Measurements from ENCODE around the gene MAPK10. TPM values are rescaled to one million over a fixed set of nuclear protein-coding genes. Genes with fewer than 3 reads are reported as not detected.

MAPK10 gene
- total RNA-seq, 2 experiments from 2014 or later: 32.0 TPM; not detected in 1

- Histone ChIP-seq H2AFZ (ENCODE audit: low read length) (no peak overlapping the region), H3K27ac (ENCODE audit: low read depth, low read length, poor library complexity, severe bottlenecking) (no peak overlapping the region), H3K4me2 (ENCODE audit: low read length) (no peak overlapping the region), H3K36me3 (ENCODE audit: insufficient read depth, low read length) (no peaks in the 10 kb centered on the region), H3K4me1 (ENCODE audit: insufficient read depth, low read length, poor library complexity, severe bottlenecking) (no peaks in the 10 kb centered on the region), H3K4me3 (ENCODE audit: low read depth, low read length, poor library complexity, severe bottlenecking) (no peak overlapping the region), H3K9me2 (ENCODE audit: insufficient read depth, low read length) (no peaks in the 10 kb centered on the region), H3K79me2 (ENCODE audit: insufficient read depth, low read depth, low read length) (no peaks in the 10 kb centered on the region), H3K9me3 (ENCODE audit: low read length) (no peaks in the 10 kb centered on the region), H4K20me1 (ENCODE audit: insufficient read depth, low read length) (no peaks in the 10 kb centered on the region)
- no TSS peak for BruUV-seq (replicated peaks)
- peak; percentile 34 for DNase-seq (ENCODE audit: low spot score)
- TF ChIP-seq EZH2phosphoT487 (IDR thresholded peaks at IDR 0.05; ENCODE audit: borderline replicate concordance, low read depth, low read length) (no peak), CTCF (conservative IDR thresholded peaks at IDR 0.05; ENCODE audit: low read length) (peak; percentile 76)
- intact Hi-C loops (cut with micrococcal nuclease; ENCODE audit: unreplicated experiment): no loop called here
- ChIA-PET POLR2A (no interaction called here), CTCF (ENCODE audit: unreplicated experiment) (no interaction called here)
Measured at GRCh38 chr4:86223472-86223871, 136.4 kb downstream of the MAPK10 start.

DNA sequence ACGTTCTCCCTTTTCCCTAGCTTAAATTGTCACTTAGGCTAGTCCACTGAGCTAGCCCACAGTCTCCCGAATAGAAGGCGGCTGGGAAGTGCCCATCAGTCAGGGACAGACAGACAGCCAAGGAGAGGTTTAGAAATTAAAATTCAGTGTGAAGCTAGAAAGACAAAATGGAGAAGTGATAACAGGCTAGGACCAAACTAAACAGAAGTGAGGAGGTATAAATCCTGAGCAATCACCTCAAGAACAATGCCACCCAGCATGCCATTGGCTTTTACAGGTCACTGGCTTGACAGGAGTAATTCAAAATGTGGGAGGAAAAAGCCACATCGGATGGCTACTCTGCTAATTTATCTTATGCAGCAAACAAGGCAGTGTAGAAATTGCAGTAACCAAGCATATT lies 138.9 kb downstream of the MAPK10 start:
- H2AFZ ChIP-seq (ENCODE audit: low read length): no peak overlapping the region
- intact Hi-C loops (cut with micrococcal nuclease; ENCODE audit: unreplicated experiment): no loop called here
- H4K20me1 ChIP-seq (ENCODE audit: insufficient read depth, low read length): no peaks in the 10 kb centered on the region
- no peaks in the 10 kb centered on the region for H3K4me1 ChIP-seq (ENCODE audit: insufficient read depth, low read length, poor library complexity, severe bottlenecking)
- no peak for TF ChIP-seq CTCF (conservative IDR thresholded peaks at IDR 0.05; ENCODE audit: low read length)
- TF ChIP-seq EZH2phosphoT487 (IDR thresholded peaks at IDR 0.05; ENCODE audit: borderline replicate concordance, low read depth, low read length): no peak
- H3K27ac ChIP-seq (ENCODE audit: low read depth, low read length, poor library complexity, severe bottlenecking): no peak overlapping the region
- POLR2A ChIA-PET: no interaction called here
- H3K4me3 ChIP-seq (ENCODE audit: low read depth, low read length, poor library complexity, severe bottlenecking): no peak overlapping the region
- no TSS peak for BruUV-seq (replicated peaks)
- CTCF ChIA-PET (ENCODE audit: unreplicated experiment): no interaction called here
- H3K9me2 ChIP-seq (ENCODE audit: insufficient read depth, low read length): no peaks in the 10 kb centered on the region
- no peaks in the 10 kb centered on the region for H3K79me2 ChIP-seq (ENCODE audit: insufficient read depth, low read depth, low read length)
- no peaks in the 10 kb centered on the region for H3K36me3 ChIP-seq (ENCODE audit: insufficient read depth, low read length)
- no peaks in the 10 kb centered on the region for H3K9me3 ChIP-seq (ENCODE audit: low read length)
- H3K4me2 ChIP-seq (ENCODE audit: low read length): no peak overlapping the region
- no peak for DNase-seq (ENCODE audit: low spot score)

GRCh38 chr4:86220121-86220520 lies 139.7 kb downstream of the MAPK10 start:
- ChIA-PET POLR2A (interaction anchor here (1.1 kb wide), 1 partner anchor 19 kb away, joined by 4 read pairs; no protein-coding TSS in a partner anchor), CTCF (ENCODE audit: unreplicated experiment) (no interaction called here)
- intact Hi-C loops (cut with micrococcal nuclease; ENCODE audit: unreplicated experiment): no loop called here
- no peaks in the 10 kb centered on the region for H3K9me2 ChIP-seq (ENCODE audit: insufficient read depth, low read length)
- H2AFZ ChIP-seq (ENCODE audit: low read length): no peak overlapping the region
- H3K36me3 ChIP-seq (ENCODE audit: insufficient read depth, low read length): no peaks in the 10 kb centered on the region
- H3K9me3 ChIP-seq (ENCODE audit: low read length): no peaks in the 10 kb centered on the region
- H3K4me1 ChIP-seq (ENCODE audit: insufficient read depth, low read length, poor library complexity, severe bottlenecking): no peaks in the 10 kb centered on the region
- H3K27ac ChIP-seq (ENCODE audit: low read depth, low read length, poor library complexity, severe bottlenecking): no peak overlapping the region
- no TSS peak for BruUV-seq (replicated peaks)
- TF ChIP-seq CTCF (conservative IDR thresholded peaks at IDR 0.05; ENCODE audit: low read length) (no peak), EZH2phosphoT487 (IDR thresholded peaks at IDR 0.05; ENCODE audit: borderline replicate concordance, low read depth, low read length) (no peak)
- H3K4me3 ChIP-seq (ENCODE audit: low read depth, low read length, poor library complexity, severe bottlenecking): no peak overlapping the region
- no peaks in the 10 kb centered on the region for H4K20me1 ChIP-seq (ENCODE audit: insufficient read depth, low read length)
- no peak overlapping the region for H3K4me2 ChIP-seq (ENCODE audit: low read length)
- no peak for DNase-seq (ENCODE audit: low spot score)
- no peaks in the 10 kb centered on the region for H3K79me2 ChIP-seq (ENCODE audit: insufficient read depth, low read depth, low read length)
